ENCODE measurements around the gene MFAP4.

MFAP4 gene

GRCh38 chr17:19346351-19347255, 40.4 kb downstream of the MFAP4 start:
- no peak for DNase-seq

DNA sequence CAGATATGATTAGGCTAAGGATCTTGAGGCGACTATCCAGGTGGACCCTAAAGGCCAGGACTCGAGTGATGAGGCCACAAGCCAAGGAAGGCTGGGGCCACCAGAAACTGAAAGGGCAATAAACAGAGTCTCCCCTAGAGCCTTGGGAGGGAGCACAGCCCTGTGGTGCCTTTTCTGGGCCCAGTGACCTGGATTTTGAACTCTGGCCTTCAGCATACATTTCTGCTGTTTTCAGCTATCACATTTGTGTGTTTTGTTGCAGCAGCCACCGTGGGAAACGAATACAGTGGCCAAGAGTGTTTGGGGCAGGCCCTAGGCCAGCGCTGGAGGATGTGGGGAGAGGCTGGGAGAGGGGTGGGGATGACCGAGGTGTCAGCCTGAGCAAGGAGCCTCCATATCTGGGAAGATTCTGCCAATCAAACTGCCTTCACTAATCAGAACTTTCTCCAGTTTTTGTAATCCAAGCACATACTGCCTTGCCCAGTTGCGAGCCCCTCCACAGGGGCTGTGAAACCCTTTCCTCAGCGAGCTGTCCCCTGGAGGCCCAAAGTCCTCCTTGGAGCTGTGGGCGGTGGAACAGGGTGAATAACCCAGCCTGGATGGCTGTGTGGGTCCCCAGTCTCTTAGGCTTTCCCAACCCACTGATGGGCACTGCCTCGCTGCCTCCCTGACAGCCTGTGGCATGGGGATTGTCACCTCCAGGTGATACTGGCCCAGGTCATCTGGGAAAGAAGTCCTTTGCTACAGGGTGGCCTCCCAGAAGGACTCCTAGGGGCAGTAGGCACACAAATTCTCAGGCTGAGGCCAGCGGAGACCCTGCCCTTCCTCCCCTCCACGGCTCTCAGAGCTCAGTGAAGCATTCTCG, 41.3 kb downstream of the MFAP4 start:
- DNase-seq, result no peak

- DNase-seq, result no peak
Observed at GRCh38 chr17:19345067-19345460, 41.9 kb downstream of the MFAP4 start.

DNA sequence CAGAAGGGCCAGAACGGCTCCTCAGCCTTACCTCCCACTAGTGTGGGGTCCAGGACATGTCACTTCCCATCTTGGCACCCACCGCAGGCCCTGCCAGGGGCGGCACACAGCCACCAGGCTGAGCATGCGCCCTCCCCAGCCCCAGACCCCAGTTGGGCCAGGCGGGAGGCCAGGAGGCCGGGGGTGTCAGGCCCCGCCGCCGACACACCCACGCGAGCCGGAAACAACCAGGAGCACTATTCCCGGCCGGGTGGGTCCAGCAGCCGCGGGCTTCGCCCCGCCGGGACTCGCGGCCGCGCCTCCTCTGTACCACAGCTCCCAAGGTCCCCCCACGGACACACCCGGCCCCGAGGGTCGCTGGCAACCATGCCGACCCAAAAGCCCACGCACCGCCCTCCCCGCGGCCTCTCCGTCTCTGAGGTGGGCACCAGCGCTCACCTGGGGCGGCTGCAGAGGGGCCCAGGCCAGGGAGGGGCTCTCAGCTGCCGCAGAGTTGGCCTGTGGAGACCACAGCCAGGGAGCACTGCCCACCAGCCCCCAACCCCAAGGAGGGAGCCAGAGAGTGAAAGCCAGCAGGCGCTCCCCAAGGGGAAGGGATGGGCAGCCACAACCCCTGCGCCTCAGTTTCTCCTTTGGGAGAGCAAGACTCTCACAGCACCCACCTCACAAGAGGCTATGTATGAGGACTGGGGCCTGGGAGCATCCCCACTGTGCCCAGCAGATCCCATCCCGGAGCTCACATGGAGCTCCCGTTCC, 42.5 kb downstream of the MFAP4 start:
- no peak for DNase-seq

DNA sequence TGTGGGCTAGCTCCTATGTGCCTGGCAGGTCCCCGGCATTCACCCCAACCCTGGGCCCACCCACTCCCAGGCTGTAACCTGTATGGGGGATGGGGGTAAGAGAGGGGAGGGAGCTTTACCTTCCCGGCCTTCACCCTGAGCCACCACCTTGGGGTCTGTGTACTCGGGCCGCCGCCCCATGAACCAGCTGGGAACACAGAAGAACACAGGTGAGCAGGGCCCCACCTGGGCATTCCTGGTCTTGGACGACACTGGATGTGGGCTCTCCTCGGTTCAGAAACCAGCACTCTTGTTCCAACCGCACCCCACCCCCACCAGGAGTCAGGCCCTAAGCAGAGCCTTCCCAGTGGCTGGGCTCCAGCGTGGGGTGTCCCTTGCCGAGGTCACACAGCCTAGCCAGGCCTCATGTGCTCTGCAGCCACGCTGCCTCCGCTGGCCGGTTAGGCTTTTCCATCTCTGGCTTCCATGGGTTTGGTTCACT, 43.3 kb downstream of the MFAP4 start:
- no peak for DNase-seq

GRCh38 chr17:19343256-19343630, 43.7 kb downstream of the MFAP4 start:
- DNase-seq, result no peak

DNA sequence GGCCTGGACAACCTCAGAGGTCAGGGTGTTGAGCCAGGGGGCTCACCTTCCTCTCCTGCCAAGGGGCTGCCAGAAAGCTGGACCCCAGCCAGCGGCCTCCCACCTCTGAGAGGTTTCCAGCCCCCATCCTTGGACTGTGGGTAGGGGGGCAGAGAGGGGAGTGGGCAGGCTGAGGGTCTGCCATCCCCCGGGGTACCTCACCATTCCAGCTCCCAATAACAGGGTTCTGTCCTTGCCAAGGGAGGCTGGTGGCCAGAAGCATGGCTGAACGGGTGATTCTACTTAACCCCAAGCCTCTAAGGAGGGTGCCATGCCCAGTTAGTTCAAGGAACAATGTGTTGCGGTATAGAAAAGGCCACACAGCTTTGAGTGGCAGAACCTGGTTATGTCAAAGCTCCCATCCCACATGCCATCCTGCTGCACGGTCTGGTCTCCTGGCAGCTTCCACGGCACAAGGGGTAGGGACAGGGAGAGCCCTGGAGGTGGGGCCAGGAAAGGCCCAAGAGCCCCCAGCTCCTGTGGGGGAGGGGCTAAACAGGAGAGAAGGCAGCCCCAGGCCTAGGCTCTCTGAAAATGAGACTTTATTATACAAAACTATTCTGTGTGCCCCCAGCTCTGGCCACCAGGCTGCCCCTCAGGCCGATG, 44.3 kb downstream of the MFAP4 start:
- DNase-seq, result no peak

- no peak for DNase-seq
Observed at GRCh38 chr17:19341641-19342610, 45.1 kb downstream of the MFAP4 start.

- DNase-seq, result no peak
Observed at GRCh38 chr17:19341211-19341631, 45.8 kb downstream of the MFAP4 start.

DNA sequence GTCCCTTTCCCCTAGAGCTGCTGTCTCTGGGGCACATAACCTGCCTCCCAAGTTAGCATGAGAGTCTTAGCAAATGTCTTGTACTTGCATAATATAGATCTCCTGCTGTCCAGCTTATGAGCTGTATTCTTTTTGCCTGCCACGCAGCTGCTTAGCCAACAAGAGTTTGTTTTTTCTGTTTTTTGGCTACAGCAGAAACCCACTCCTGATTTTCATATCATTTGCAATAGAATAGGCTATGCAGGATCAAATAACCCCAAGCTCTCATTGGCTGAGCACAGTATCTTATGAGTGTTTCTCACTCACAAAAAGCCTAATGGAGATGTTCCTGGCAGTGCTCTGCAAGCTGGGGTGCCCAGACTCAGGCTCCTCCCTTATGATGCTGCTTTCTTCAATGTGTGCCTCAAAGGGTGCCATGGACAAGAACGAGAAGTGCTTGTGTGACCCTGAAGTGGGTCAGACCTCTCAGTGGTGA, 47.6 kb downstream of the MFAP4 start:
- DNase-seq, result no peak

GRCh38 chr17:19338031-19338990, 48.7 kb downstream of the MFAP4 start:
- peak; percentile 68 for DNase-seq

GRCh38 chr17:19337712-19338023, 49.3 kb downstream of the MFAP4 start:
- no peak for DNase-seq

GRCh38 chr17:19336938-19337711, 49.9 kb downstream of the MFAP4 start:
- no peak for DNase-seq

DNA sequence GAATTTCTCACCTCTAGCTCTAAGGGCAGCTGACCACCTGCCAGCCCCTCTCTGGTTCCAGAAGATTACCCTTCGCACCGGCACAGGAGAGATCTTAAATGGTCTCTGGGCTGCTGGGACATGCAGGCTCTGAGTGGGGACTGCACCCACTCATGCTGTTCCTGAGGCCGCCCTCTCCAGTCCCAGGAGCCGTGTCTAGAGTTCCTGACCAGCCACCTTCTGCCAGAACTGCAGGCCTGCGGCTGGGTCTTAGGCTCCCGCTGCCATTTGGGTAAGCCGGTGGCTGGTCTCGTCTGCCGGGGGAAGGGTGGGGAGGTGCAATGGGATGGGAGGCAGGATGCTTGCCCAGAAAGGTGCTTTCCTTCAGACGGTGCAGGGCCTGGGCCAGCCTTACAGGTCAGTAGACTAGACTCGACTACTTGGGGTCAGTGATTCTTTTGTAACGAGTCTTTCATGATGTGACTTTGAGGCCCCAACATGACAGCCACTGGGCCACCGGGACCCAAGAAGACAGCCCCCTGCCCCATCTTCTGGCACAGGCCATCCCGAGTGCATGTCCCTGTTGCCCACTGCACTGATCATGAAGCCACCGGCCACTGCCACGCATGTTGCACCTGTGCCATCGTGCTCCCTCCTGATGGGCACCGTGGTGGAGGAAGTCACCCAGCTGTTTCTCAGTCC, 50.9 kb downstream of the MFAP4 start:
- DNase-seq, result no peak

- no peak for DNase-seq
Observed at GRCh38 chr17:19334331-19334730, 52.7 kb downstream of the MFAP4 start.

DNA sequence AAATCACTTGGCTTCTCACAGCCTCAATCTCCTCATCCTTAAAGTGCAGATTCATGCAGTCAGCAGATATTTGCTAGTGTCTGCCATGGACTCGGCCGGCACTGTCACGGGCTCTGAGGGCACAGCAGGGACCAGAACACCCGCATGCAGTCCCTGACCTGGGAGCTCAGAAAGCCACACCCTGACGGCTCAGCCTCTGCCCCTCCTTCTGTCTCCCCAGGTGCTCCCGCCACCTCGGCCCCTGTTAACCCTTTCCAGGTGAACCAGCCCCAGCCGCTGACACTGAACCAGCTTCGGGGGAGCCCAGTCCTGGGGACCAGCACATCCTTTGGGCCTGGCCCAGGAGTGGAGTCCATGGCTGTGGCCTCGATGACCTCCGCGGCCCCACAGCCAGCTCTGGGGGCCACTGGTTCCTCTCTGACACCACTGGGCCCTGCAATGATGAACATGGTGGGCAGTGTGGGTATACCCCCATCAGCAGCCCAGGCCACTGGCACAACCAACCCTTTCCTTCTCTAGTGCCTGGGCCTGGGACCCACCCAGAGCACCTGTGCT, 53.2 kb downstream of the MFAP4 start:
- no peak for DNase-seq
